HEK293T (cell line): ENCODE results near the gene PCGF5.

ENCODE experiments used
- CTCF ChIA-PET: fragments of 350-600 bp; formaldehyde crosslinking; extraction: SDS; loops from one replicate; lab custom pipeline; 2021; ENCODE audit warnings: antibody characterized with exemption, inconsistent platforms; lab: Yijun Ruan, JAX
- POLR2A ChIA-PET: fragments of 350-600 bp; formaldehyde crosslinking; extraction: SDS; loops from one replicate; lab custom pipeline; 2020; ENCODE audit warnings: antibody characterized with exemption, inconsistent platforms; lab: Yijun Ruan, JAX
- DNase-seq: peaks from one replicate; pipeline ENCODE4 v3.0.0; 2012; ENCODE audit warnings: mixed read lengths; ENCODE audit errors: extremely low spot score
- ARNT ChIP-seq: fragments of 450-650 bp; IDR thresholded peaks from 2 replicates; pipeline ENCODE4 v1.6.1; 2017; ENCODE audit warnings: mild to moderate bottlenecking
- BHLHE40 ChIP-seq: fragments of 450-650 bp; IDR thresholded peaks from 2 replicates; pipeline ENCODE4 v1.6.1; 2016; ENCODE audit warnings: mild to moderate bottlenecking, moderate library complexity, borderline replicate concordance
- CTBP1 ChIP-seq: fragments of 450-650 bp; IDR thresholded peaks from 2 replicates; pipeline ENCODE4 v1.6.1; 2016; ENCODE audit warnings: borderline replicate concordance
- ELF4 ChIP-seq: fragments of 450-650 bp; IDR thresholded peaks from 2 replicates; pipeline ENCODE4 v1.6.1; 2017; ENCODE audit warnings: antibody characterized with exemption
- FOXA1 ChIP-seq: fragments of 450-650 bp; IDR thresholded peaks from 2 replicates; pipeline ENCODE4 v1.6.1; 2016; ENCODE audit warnings: mild to moderate bottlenecking
- FOXK2 ChIP-seq: fragments of 450-650 bp; IDR thresholded peaks from 2 replicates; pipeline ENCODE4 v1.6.1; 2016; ENCODE audit warnings: mild to moderate bottlenecking
- FOXM1 ChIP-seq: fragments of 450-650 bp; IDR thresholded peaks from 2 replicates; pipeline ENCODE4 v1.6.1; 2017; ENCODE audit warnings: mild to moderate bottlenecking, borderline replicate concordance
- HDGF ChIP-seq: fragments of 450-650 bp; IDR thresholded peaks from 2 replicates; pipeline ENCODE4 v1.6.1; 2017; ENCODE audit warnings: antibody characterized with exemption, borderline replicate concordance
- L3MBTL2 ChIP-seq: fragments of 450-650 bp; conservative IDR thresholded peaks from 2 replicates; pipeline ENCODE4 v1.6.1; 2016; ENCODE audit warnings: mild to moderate bottlenecking
- LEF1 ChIP-seq: fragments of 450-650 bp; IDR thresholded peaks from 2 replicates; pipeline ENCODE4 v1.6.1; 2017; ENCODE audit warnings: mild to moderate bottlenecking, borderline replicate concordance
- NFRKB ChIP-seq: fragments of 450-650 bp; IDR thresholded peaks from 2 replicates; pipeline ENCODE4 v1.6.1; 2016; ENCODE audit warnings: mild to moderate bottlenecking, moderate library complexity
- SP1 ChIP-seq: fragments of 450-650 bp; IDR thresholded peaks from 2 replicates; pipeline ENCODE4 v1.6.1; 2017
- SUZ12 ChIP-seq: fragments of 450-650 bp; IDR thresholded peaks from 2 replicates; pipeline ENCODE4 v1.6.1; 2016; ENCODE audit warnings: mild to moderate bottlenecking
- TARDBP ChIP-seq: fragments of 450-650 bp; IDR thresholded peaks from 2 replicates; pipeline ENCODE4 v1.6.1; 2016
- ZNF384 ChIP-seq: fragments of 450-650 bp; IDR thresholded peaks from 2 replicates; pipeline ENCODE4 v1.6.1; 2016
- TF ChIP-seq, protein P1 (sequence below): fragments of 450-650 bp; IDR thresholded peaks from 2 replicates; pipeline ENCODE4 v1.6.1; 2016

Gene PCGF5

DNA sequence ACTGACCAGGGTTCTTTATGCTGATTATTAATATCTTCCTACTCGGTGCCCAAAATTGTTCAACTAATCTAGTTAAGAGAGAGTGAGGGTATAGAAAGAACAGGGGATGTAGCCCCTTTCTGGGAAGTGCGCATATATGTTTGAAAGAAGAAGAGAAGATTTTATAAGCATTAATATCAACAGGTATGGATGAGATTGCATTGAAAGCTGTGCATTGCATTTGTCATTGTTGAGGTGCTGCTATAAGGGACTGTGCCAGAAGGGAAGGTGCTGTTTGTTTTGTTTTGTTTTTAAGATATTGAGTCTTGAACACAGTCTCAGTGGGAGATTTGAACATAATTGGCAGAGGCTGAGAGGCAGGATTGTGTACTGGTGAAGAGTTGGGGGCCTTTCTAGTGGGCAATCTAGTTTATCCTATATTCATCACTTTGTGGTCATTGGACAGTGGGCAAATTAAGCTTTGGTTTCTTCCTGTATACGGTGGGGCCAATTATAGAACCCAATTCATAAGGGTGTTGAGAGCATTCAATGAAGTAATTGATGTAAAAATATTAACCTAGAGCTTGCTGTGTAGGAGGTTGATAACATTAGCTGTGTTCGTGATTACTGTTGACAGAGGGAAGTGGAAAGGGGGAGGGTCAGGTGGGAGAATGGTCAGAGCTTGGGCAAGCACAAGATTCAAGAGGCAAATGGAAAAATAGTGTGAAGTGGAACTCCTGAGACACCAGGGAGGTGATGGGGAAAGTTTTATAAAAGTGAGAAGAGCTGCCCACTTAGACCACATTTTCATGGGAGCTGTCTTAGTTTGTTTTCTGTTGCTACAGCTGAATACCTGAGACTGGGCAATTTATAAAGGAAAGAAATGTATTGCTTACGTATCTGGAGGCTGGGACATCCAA lies 19.9 kb upstream of the PCGF5 start:
- TF ChIP-seq SUZ12, result no peak
- no peak for TF ChIP-seq CTBP1
- TF ChIP-seq, protein P1, sequence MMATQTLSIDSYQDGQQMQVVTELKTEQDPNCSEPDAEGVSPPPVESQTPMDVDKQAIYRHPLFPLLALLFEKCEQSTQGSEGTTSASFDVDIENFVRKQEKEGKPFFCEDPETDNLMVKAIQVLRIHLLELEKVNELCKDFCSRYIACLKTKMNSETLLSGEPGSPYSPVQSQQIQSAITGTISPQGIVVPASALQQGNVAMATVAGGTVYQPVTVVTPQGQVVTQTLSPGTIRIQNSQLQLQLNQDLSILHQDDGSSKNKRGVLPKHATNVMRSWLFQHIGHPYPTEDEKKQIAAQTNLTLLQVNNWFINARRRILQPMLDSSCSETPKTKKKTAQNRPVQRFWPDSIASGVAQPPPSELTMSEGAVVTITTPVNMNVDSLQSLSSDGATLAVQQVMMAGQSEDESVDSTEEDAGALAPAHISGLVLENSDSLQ, result no peak
- no peak for TF ChIP-seq FOXK2
- no peak for DNase-seq
- ChIA-PET POLR2A (no interaction called here), CTCF (no interaction called here)

DNA sequence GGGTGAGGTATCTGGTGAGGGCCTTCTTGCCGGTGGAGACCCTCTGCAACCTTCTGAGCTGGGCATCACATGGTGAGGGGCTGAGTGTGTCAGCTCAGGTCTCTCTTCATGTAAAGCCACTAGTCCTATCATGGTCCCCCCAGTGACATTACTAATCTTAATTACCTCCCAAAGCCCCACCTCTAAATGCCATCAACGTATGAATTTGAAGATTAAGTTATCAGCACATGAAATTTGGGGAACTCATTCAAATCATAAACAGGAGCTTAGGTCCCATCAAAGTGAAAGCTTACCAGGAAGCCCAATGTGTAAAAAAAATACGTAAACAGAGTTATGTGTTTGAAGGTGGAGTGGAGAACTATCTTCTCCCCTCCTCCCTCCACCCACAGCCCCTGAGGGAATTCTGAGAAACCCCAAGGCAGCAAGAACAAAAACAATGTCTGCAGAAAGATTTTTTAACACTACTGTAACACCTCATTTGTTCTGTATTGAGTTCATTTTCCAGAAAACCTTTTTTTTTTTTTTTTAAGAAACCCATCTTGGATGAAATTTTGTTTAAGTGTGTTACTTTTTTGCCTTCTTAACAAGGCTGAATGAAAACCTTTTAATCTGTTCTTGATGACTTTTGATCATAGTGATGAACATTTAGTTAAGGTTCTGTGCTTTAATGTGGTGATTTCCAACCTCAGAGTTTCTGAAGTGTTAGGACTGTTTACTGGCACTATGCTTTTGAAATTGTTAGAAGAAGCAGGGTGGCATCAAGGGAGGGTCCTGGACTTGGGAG lies 19.1 kb upstream of the PCGF5 start:
- no peak for DNase-seq
- ChIA-PET POLR2A (no interaction called here), CTCF (no interaction called here)
- TF ChIP-seq SUZ12, result no peak
- no peak for TF ChIP-seq HDGF
- TF ChIP-seq FOXM1, result no peak
- TF ChIP-seq LEF1, result no peak
- TF ChIP-seq NFRKB, result no peak
- no peak for TF ChIP-seq ZNF384
- TF ChIP-seq BHLHE40, result no peak
- no peak for TF ChIP-seq ARNT
- TF ChIP-seq, protein P1, result no peak
- TF ChIP-seq FOXA1, result no peak
- no peak for TF ChIP-seq L3MBTL2
- TF ChIP-seq ELF4, result no peak

DNA sequence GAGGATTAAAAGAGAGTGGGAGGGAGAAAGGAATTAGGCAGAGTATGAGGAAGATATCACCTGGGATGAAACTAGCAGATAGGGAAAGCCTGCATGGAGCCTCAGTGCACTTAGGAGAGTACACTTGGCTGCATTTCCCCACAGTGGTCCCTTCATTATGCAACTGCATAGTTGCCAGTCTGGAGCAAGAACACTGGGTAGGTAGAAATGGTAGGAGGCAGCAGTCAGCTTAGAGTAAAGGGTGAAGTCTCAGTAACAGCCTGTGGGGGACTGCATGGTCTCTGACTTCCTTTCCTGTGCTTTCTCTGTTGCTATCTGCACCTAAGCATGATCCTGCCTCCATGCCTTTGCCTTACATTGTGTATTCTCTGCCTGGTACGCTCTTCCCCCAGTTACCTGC lies 14.0 kb upstream of the PCGF5 start:
- ChIA-PET CTCF (no interaction called here), POLR2A (no interaction called here)
- TF ChIP-seq L3MBTL2 (no peak), NFRKB (no peak), SUZ12 (no peak), ARNT (no peak), CTBP1 (no peak), BHLHE40 (no peak), FOXM1 (no peak), HDGF (no peak), ZNF384 (no peak), LEF1 (no peak), FOXA1 (no peak)
- TF ChIP-seq, protein P1, result no peak
- no peak for DNase-seq

DNA sequence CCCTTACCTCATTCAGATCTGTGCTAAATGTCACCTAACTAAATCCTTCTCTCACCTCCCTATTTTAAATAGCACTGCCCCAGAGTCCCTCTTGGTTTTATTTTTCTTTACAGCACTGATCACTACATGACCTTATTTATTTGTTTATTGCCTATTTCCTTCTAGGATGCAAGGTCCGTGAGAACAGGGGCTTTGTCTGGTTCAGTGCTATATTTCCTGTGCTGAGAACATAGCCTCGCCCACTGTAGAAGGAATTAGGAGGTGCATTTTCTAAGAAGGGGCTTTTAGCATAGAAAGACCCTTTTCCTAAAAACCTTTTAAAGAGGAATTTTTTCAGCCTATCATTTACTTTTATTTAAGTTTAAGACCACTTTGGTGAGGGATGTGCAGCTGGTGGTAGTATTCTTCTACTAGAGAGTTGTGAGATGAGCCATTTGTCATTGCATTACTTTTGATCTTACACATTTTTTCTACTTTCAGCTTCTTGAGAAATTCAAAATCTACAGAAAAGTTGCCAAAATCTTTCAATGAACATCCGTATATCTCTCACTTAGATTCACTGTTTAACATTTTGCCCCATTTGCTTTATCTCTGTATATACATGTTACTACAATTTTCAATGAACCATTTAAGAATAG lies 13.5 kb upstream of the PCGF5 start:
- DNase-seq, result no peak

DNA sequence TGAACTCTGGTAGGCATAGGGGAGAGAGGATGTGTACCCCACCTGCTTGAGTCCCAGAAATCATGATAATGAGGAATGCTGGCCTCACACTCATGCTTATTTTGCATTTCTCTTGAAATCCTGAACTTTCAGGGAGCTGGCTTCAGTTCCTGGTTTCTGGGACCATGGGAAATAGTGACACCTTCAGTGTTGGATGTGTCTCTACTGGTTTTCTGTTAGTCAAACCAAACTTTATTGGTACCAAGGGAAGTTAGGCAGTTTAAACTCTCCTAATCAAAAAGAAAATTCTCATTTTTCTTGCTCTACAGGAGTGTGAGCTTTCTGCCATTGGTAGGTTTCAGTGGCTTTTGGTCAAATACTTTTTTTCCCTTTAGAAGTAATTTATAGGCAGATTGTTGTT lies 11.8 kb upstream of the PCGF5 start:
- TF ChIP-seq L3MBTL2 (no peak), TARDBP (no peak)
- no peak for DNase-seq
- ChIA-PET CTCF (no interaction called here), POLR2A (no interaction called here)

More for the DNA sequence above, 13.5 kb upstream of the PCGF5 start:
- ChIA-PET POLR2A (no interaction called here), CTCF (no interaction called here)
- TF ChIP-seq HDGF, result no peak

DNA sequence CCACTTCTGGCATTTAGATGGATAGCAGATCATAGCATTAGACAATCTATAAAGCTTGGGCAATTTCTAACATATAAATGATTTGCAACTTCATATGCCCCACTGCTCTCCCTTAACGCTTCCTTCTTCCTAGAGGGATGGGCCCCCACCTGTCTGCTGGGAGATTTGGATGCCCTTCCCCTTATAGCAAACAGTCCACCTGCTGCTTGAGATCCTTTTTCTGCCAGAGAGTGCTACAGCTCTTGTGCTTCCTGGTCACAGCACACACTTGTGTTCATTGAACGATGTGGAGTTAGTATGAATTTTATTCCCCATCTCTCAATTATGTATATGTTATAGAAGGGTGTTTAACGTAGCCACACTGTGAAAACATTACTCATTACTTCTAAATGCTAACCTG lies 10.4 kb upstream of the PCGF5 start:
- TF ChIP-seq FOXA1, result no peak
- no peak for TF ChIP-seq LEF1
- TF ChIP-seq FOXK2, result no peak
- no peak for TF ChIP-seq SUZ12
- TF ChIP-seq ARNT, result no peak
- no peak for TF ChIP-seq ELF4
- no peak for TF ChIP-seq FOXM1
- no peak for TF ChIP-seq NFRKB
- TF ChIP-seq ZNF384, result no peak
- TF ChIP-seq, protein P1, result no peak
- TF ChIP-seq SP1, result no peak
- TF ChIP-seq CTBP1, result no peak
- TF ChIP-seq TARDBP, result no peak
- no peak for DNase-seq
- ChIA-PET POLR2A (no interaction called here), CTCF (no interaction called here)
